DND-41 (cell line): ENCODE results near the gene POLRMT.

Experiments
- ATAC-seq: fragments of 200-7000 bp; cut with Tn5 transposase; 3 replicates; pipeline ENCODE4 v1.9.1; 2021; ENCODE audit warnings: low read depth; ENCODE audit not compliant: insufficient read depth
- DNase-seq: peaks from one replicate; pipeline ENCODE4 v3.0.0-alpha.2; 2020
- H2AFZ ChIP-seq: 2 replicates; pipeline ENCODE4 v1.6.0; 2012; ENCODE audit warnings: low read depth, low read length
- H3K27ac ChIP-seq: 2 replicates; pipeline ENCODE4 v1.5.1; 2012; ENCODE audit warnings: low read length, inconsistent platforms
- H3K27me3 ChIP-seq: fragments of 200-600 bp; sonication (generic); 2 replicates; pipeline ENCODE4 v1.6.0; 2012; ENCODE audit warnings: low read length, mild to moderate bottlenecking, inconsistent platforms; ENCODE audit not compliant: insufficient read depth, poor library complexity
- H3K36me3 ChIP-seq: 2 replicates; pipeline ENCODE4 v1.5.1; 2012; ENCODE audit warnings: low read length, inconsistent platforms; ENCODE audit not compliant: insufficient read depth
- H3K4me1 ChIP-seq: 2 replicates; pipeline ENCODE4 v1.5.1; 2012; ENCODE audit warnings: mild to moderate bottlenecking, low read length; ENCODE audit not compliant: insufficient read depth
- H3K4me2 ChIP-seq: 2 replicates; pipeline ENCODE4 v1.6.0; 2012; ENCODE audit warnings: mild to moderate bottlenecking, moderate library complexity, low read length, inconsistent platforms; ENCODE audit not compliant: insufficient read depth
- H3K4me3 ChIP-seq, 2 experiments: fragments of 200-600 bp in 1 of 2; shearing (Covaris generic) in 1 of 2; 2 replicates each; pipeline ENCODE4 v1.5.1; 2012 to 2016; ENCODE audit warnings: inconsistent platforms in 2 of 2, low read length in 2 of 2, mild to moderate bottlenecking in 2 of 2, low read depth in 1 of 2, moderate library complexity in 1 of 2
- H3K79me2 ChIP-seq: 2 replicates; pipeline ENCODE4 v1.6.0; 2012; ENCODE audit warnings: low read length, inconsistent platforms; ENCODE audit not compliant: insufficient read depth
- H3K9ac ChIP-seq: 2 replicates; pipeline ENCODE4 v1.6.0; 2012; ENCODE audit warnings: low read depth, mild to moderate bottlenecking, inconsistent platforms, low read length, moderate library complexity
- H3K9me3 ChIP-seq: 2 replicates; pipeline ENCODE4 v1.5.1; 2012; ENCODE audit warnings: low read length, moderate library complexity, mild to moderate bottlenecking, inconsistent platforms; ENCODE audit not compliant: insufficient read depth, severe bottlenecking
- H4K20me1 ChIP-seq: 2 replicates; pipeline ENCODE4 v1.6.0; 2012; ENCODE audit warnings: low read length; ENCODE audit not compliant: insufficient read depth
- EZH2 ChIP-seq: IDR thresholded peaks from 3 replicates; pipeline ENCODE4 v1.6.1; 2012; ENCODE audit warnings: borderline replicate concordance, low read depth, mild to moderate bottlenecking, moderate library complexity, low read length, inconsistent platforms; ENCODE audit not compliant: severe bottlenecking
- TF ChIP-seq, protein P1 (sequence below): IDR thresholded peaks from 2 replicates; pipeline ENCODE4 v1.5.1; 2012; ENCODE audit warnings: borderline replicate concordance, low read length, moderate library complexity, mild to moderate bottlenecking; ENCODE audit not compliant: poor library complexity, severe bottlenecking; ENCODE audit errors: extremely low read depth

The POLRMT gene

DNA sequence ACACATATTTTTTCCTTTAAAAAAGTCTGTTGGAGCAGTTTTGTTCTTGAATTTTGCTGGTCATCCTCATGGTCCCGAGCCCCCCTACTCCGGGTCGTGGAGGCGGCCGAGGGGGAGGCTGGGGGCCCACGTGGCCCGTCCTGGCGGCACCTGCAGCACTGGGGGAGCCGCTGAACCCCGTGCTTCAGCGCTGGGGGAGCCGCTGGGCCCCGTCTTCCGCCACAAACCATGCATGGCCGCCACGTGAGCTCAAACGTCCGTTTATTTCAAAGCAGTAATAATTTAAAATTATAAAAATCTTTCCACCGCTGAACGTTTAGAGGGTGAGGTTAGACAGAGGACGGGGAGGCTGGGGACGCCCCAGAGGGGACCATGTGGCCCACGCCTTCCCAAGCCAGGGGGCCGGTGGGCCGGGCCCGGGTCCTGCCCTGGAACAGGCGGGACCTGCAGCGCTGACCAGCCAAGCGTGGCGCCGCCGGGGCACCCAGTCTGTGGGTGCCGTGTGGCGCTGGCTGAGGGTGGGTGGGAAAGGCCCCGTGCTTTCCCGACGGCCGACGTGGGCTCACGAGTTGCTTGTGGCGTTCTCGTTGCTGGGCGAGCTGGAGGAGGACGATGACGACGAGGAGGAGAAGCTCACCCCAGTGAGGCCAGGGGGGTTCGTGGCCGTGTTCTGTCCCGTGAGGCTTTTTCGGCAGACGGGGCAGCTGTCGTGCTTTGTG, 14.4 kb upstream of the POLRMT start:
- Histone ChIP-seq H3K4me2 (no peak overlapping the region), H3K4me3 (no peak overlapping the region), H3K79me2 (peaks cover 20% of the 10 kb centered on the region), H4K20me1 (peaks cover 45% of the 10 kb centered on the region), H3K27ac (no peak overlapping the region), H3K27me3 (no peaks in the 10 kb centered on the region), H2AFZ (no peak overlapping the region), H3K36me3 (peaks cover 70% of the 10 kb centered on the region), H3K4me1 (no peaks in the 10 kb centered on the region), H3K9ac (no peak overlapping the region), H3K9me3 (no peaks in the 10 kb centered on the region)
- TF ChIP-seq EZH2, result no peak
- TF ChIP-seq, protein P1, sequence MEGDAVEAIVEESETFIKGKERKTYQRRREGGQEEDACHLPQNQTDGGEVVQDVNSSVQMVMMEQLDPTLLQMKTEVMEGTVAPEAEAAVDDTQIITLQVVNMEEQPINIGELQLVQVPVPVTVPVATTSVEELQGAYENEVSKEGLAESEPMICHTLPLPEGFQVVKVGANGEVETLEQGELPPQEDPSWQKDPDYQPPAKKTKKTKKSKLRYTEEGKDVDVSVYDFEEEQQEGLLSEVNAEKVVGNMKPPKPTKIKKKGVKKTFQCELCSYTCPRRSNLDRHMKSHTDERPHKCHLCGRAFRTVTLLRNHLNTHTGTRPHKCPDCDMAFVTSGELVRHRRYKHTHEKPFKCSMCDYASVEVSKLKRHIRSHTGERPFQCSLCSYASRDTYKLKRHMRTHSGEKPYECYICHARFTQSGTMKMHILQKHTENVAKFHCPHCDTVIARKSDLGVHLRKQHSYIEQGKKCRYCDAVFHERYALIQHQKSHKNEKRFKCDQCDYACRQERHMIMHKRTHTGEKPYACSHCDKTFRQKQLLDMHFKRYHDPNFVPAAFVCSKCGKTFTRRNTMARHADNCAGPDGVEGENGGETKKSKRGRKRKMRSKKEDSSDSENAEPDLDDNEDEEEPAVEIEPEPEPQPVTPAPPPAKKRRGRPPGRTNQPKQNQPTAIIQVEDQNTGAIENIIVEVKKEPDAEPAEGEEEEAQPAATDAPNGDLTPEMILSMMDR, result no peak
- ATAC-seq (no peak), DNase-seq (no peak)

DNA sequence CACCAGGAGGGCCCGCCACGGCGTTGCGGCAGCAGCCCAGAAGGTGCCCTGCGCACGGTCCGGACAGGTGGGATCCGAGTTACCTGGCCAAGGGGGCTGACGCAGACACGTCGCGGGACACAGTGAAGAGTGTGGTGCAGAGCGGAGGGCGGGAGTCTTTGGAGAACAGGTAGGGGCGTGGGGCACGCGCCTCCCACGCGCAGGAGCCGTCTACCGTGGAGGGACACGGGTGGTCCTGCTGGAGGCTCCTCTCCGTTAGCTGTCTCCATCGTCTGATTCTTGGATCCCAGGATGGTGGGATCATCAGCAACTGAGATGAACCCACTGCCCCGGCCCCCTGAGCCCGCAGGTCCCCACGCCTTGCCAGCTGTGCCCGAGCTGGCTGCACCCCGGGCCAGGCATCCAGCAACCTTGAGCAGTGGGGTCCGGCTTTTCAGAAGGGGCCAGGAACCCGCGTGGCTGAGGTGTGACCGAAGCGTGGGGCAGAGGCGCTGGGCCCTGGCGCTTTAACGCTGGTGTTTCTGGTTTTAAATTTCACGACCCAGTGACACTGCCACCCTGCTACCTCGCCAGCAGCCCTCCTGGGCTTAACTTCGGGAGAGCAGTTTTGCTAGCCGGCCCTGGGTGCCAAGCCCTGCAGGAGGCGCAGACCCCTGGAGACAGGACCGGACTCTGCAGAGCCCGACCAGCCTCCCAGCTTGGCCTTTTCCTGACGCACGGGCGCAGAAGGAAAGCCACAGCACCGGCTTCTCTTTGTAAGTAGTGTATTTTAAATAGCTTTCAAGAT, 13.6 kb upstream of the POLRMT start:
- H3K9me3 ChIP-seq, result no peaks in the 10 kb centered on the region
- H4K20me1 ChIP-seq, result peaks cover 38% of the 10 kb centered on the region
- no peak overlapping the region for H3K27ac ChIP-seq
- no peaks in the 10 kb centered on the region for H3K4me1 ChIP-seq
- TF ChIP-seq, protein P1, result no peak
- TF ChIP-seq EZH2, result no peak
- no peak overlapping the region for H3K9ac ChIP-seq
- peaks cover 12% of the 10 kb centered on the region for H3K79me2 ChIP-seq
- H3K36me3 ChIP-seq, result peaks cover 62% of the 10 kb centered on the region
- H3K27me3 ChIP-seq, result no peaks in the 10 kb centered on the region
- ATAC-seq (peak; percentile 4; the same call in 1 of the 3 replicates), DNase-seq (no peak)
- no peak overlapping the region for H3K4me3 ChIP-seq
- H3K4me2 ChIP-seq, result no peak overlapping the region
- no peak overlapping the region for H2AFZ ChIP-seq

DNA sequence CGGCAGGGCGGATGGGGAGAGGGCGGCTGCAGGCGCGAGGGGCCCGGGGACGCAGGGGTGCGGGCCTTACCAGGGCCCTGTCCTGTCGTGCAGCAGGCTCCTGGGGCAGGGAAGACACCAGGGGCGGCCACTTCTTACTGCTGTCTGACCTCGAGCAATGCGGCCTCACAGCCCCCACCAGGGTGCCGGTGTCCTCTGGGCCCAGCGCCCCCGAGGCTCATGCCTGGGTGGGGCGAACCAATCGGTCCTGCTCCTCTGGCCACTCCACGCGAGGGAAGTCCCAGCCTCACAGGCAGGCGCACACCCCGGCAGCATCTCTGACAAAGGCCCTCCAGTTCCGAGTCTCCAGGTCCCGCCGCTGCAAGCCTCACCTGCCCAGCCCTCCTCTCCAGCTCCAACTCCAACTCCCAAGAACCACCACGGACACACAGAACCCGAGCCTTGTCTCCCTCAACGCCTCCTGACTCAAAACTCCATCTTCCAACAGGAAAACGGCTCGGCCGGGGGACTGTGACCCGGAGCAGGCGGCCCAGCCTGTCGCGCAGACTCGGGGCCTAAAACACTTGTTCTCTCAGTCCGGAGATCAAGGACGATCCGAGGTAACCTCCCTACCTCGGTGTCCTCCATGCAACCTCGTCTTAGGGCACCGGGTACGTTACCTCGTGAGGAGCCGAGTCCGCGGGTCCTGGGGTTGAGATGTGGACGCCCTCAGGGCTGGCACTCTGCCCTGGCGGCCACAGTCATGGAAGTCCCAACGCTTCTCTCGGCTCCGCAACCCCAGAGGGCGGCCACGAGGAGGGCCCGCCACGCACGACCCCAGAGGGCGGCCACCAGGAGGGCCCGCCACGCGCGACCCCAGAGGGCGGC, 12.8 kb upstream of the POLRMT start:
- H3K79me2 ChIP-seq, result peaks cover 5% of the 10 kb centered on the region
- no peak overlapping the region for H2AFZ ChIP-seq
- H4K20me1 ChIP-seq, result peaks cover 31% of the 10 kb centered on the region
- no peak for DNase-seq
- H3K9ac ChIP-seq, result no peak overlapping the region
- H3K4me3 ChIP-seq, result no peak overlapping the region
- peak; percentile 10; the same call in 1 of the 3 replicates for ATAC-seq
- H3K4me2 ChIP-seq, result no peak overlapping the region
- no peaks in the 10 kb centered on the region for H3K27me3 ChIP-seq
- no peak for TF ChIP-seq EZH2
- TF ChIP-seq, protein P1, result no peak
- H3K4me1 ChIP-seq, result no peaks in the 10 kb centered on the region
- no peak overlapping the region for H3K27ac ChIP-seq
- H3K9me3 ChIP-seq, result no peaks in the 10 kb centered on the region
- H3K36me3 ChIP-seq, result peaks cover 54% of the 10 kb centered on the region
